SK-N-MC (cell line): ENCODE results near the gene GPR35.

Source experiments
- EZH2 ChIP-seq: fragments of 200-600 bp; sonication (generic); IDR thresholded peaks from one replicate; pipeline ENCODE4 v1.6.1; 2017; ENCODE audit warnings: antibody characterized with exemption
- FOXP2 ChIP-seq: optimal IDR thresholded peaks from 2 replicates; pipeline ENCODE3; 2011; ENCODE audit warnings: mild to moderate bottlenecking, moderate library complexity; ENCODE audit not compliant: insufficient read depth; ENCODE audit errors: extremely low read length, control extremely low read depth
- POLR2AphosphoS5 ChIP-seq: IDR thresholded peaks from 2 replicates; pipeline ENCODE4 v1.6.1; 2012; ENCODE audit warnings: mild to moderate bottlenecking, low read depth, low read length, borderline replicate concordance

- TF ChIP-seq POLR2AphosphoS5 (no peak), EZH2 (no peak), FOXP2 (no peak)
Observed at GRCh38 chr2:240589850-240590525, 35.3 kb upstream of the GPR35 start.
